Astrocyte (in vitro differentiated cells and primary cell): ENCODE measurements around the gene THOP1.

Source experiments
- CTCF ChIP-seq: IDR thresholded peaks from 2 replicates; pipeline ENCODE4 v1.5.1; 2011; ENCODE audit warnings: low read depth, mild to moderate bottlenecking, inconsistent platforms, low read length, moderate library complexity; ENCODE audit not compliant: insufficient read depth
- EZH2 ChIP-seq: IDR thresholded peaks from 2 replicates; pipeline ENCODE4 v1.6.1; 2012; ENCODE audit warnings: mild to moderate bottlenecking, low read length, inconsistent platforms; ENCODE audit not compliant: insufficient read depth

- TF ChIP-seq CTCF (no peak), EZH2 (no peak)
These were observed 24.0 kb upstream of the THOP1 start for GRCh38 chr19:2761309-2761677.
